Common myeloid progenitor, CD34-positive (primary cell): ENCODE results near the gene ATP2A1.

ENCODE experiments used
- CTCF ChIA-PET: fragments of 350-600 bp; sonication (Branson Sonifier 250); formaldehyde crosslinking; loops from one replicate; lab custom pipeline; 2021; ENCODE audit warnings: antibody characterized with exemption; lab: Charles Lee
- POLR2A ChIA-PET: fragments of 350-600 bp; sonication (Branson Sonifier 250); formaldehyde crosslinking; loops from one replicate; lab custom pipeline; 2021; ENCODE audit warnings: antibody characterized with exemption; lab: Charles Lee
- DNase-seq, 3 donors: peaks; one replicate each; pipeline versions ENCODE4 v3.0.0 to v3.0.0-alpha.2; 2013
- H3K27ac ChIP-seq, 2 experiments: 1 replicate in 1 of 2; 2 replicates in 1 of 2; pipeline ENCODE4 v1.7.0; 2013; ENCODE audit warnings: inconsistent platforms in 2 of 2, low read length in 2 of 2, mild to moderate bottlenecking in 2 of 2, low read depth in 1 of 2, moderate library complexity in 1 of 2; ENCODE audit not compliant: severe bottlenecking in 2 of 2, insufficient read depth in 1 of 2, poor library complexity in 1 of 2
- H3K27me3 ChIP-seq, 5 experiments: replicated peaks in 2 of 5; 1 replicate in 3 of 5; 2 replicates in 2 of 5; pipeline versions ENCODE4 v1.6.1 to v1.7.0; 2013; ENCODE audit warnings: low read length in 4 of 5, mild to moderate bottlenecking in 2 of 5, moderate library complexity in 2 of 5, inconsistent platforms in 1 of 5; ENCODE audit not compliant: insufficient read depth in 5 of 5, control insufficient read depth in 4 of 5
- H3K36me3 ChIP-seq, 4 experiments: 1 replicate in 2 of 4; 2 replicates in 2 of 4; pipeline versions ENCODE4 v1.6.1 to v1.7.0; 2013; ENCODE audit warnings: low read length in 3 of 4, control low read depth in 1 of 4, mild to moderate bottlenecking in 1 of 4; ENCODE audit not compliant: control insufficient read depth in 4 of 4, insufficient read depth in 4 of 4
- H3K4me1 ChIP-seq, 4 experiments: 1 replicate in 3 of 4; 2 replicates in 1 of 4; pipeline versions ENCODE4 v1.6.1 to v1.7.1; 2013; ENCODE audit warnings: low read length in 3 of 4, mild to moderate bottlenecking in 3 of 4, control low read depth in 1 of 4, inconsistent platforms in 1 of 4, moderate library complexity in 1 of 4; ENCODE audit not compliant: control insufficient read depth in 4 of 4, insufficient read depth in 4 of 4; ENCODE audit errors: control extremely low read depth in 1 of 4
- H3K4me3 ChIP-seq, 7 experiments: 1 replicate in 4 of 7; 2 replicates in 3 of 7; pipeline versions ENCODE4 v1.5.1 to v1.7.0; 2013; ENCODE audit warnings: mild to moderate bottlenecking in 7 of 7, low read length in 6 of 7, moderate library complexity in 6 of 7, inconsistent platforms in 2 of 7, low read depth in 2 of 7, control low read depth in 1 of 7; ENCODE audit not compliant: insufficient read depth in 4 of 7, control insufficient read depth in 1 of 7; ENCODE audit errors: extremely low read depth in 1 of 7
- H3K9me3 ChIP-seq, 5 experiments: 1 replicate in 4 of 5; 2 replicates in 1 of 5; pipeline versions ENCODE4 v1.6.1 to v1.7.1; 2013; ENCODE audit warnings: low read length in 4 of 5, mild to moderate bottlenecking in 2 of 5, inconsistent platforms in 1 of 5, low read depth in 1 of 5, moderate library complexity in 1 of 5; ENCODE audit not compliant: control insufficient read depth in 4 of 5, insufficient read depth in 2 of 5; ENCODE audit errors: control extremely low read depth in 1 of 5
- WGBS: methylation state at CpG from one replicate; pipeline ENCODE4 v1.1.5; 2013; ENCODE audit not compliant: insufficient coverage; 5-methylcytosine and 5-hydroxymethylcytosine counted together

ATP2A1 gene

GRCh38 chr16:28903344-28904042 lies 25.2 kb downstream of the ATP2A1 start:
- peak overlapping the region in 2 of 7 experiments; percentile 50 to 52 for H3K4me3 ChIP-seq
- no peaks in the 10 kb centered on the region for H3K27me3 ChIP-seq
- H3K9me3 ChIP-seq = no peaks in the 10 kb centered on the region
- peaks cover 2 to 26% (median 15%) of the 10 kb centered on the region in 4 experiments for H3K36me3 ChIP-seq
- POLR2A ChIA-PET = no interaction called here
- no peak overlapping the region for H3K27ac ChIP-seq
- peaks cover 0 to 17% (median 16%) of the 10 kb centered on the region in 4 experiments for H3K4me1 ChIP-seq
- DNase-seq = no peak
- CTCF ChIA-PET = interaction anchor here (1.0 kb wide), 1 partner anchor 9 kb away, joined by 3 read pairs; no protein-coding TSS in a partner anchor
- WGBS = 87% methylated on average over 22 of the region's 29 CpGs

GRCh38 chr16:28904363-28904762 lies 26.1 kb downstream of the ATP2A1 start:
- no peak overlapping the region for H3K4me3 ChIP-seq
- peaks cover 0 to 17% (median 16%) of the 10 kb centered on the region in 4 experiments for H3K4me1 ChIP-seq
- POLR2A ChIA-PET = no interaction called here
- 97% methylated on average over 12 of the region's 14 CpGs for WGBS
- no peaks in the 10 kb centered on the region for H3K27me3 ChIP-seq
- no peaks in the 10 kb centered on the region for H3K9me3 ChIP-seq
- CTCF ChIA-PET = no interaction called here
- no peak overlapping the region for H3K27ac ChIP-seq
- peaks cover 4 to 30% (median 18%) of the 10 kb centered on the region in 4 experiments for H3K36me3 ChIP-seq
- no peak for DNase-seq

- H3K27ac ChIP-seq = no peak overlapping the region
- no peaks in the 10 kb centered on the region for H3K9me3 ChIP-seq
- 98% methylated on average over 12 of the region's 16 CpGs for WGBS
- H3K4me1 ChIP-seq = peaks cover 0 to 17% (median 16%) of the 10 kb centered on the region in 4 experiments
- DNase-seq = no peak
- H3K4me3 ChIP-seq = no peak overlapping the region
- CTCF ChIA-PET = no interaction called here
- H3K27me3 ChIP-seq = no peaks in the 10 kb centered on the region
- POLR2A ChIA-PET = no interaction called here
- peaks cover 4 to 31% (median 18%) of the 10 kb centered on the region in 4 experiments for H3K36me3 ChIP-seq
Measured at GRCh38 chr16:28904828-28905227, 26.5 kb downstream of the ATP2A1 start.

GRCh38 chr16:28905229-28905754 lies 27.0 kb downstream of the ATP2A1 start:
- CTCF ChIA-PET = no interaction called here
- Histone ChIP-seq H3K4me3 (no peak overlapping the region), H3K36me3 (peaks cover 4 to 36% (median 21%) of the 10 kb centered on the region in 4 experiments), H3K27ac (no peak overlapping the region), H3K27me3 (no peaks in the 10 kb centered on the region), H3K4me1 (peaks cover 0 to 17% (median 16%) of the 10 kb centered on the region in 4 experiments), H3K9me3 (no peaks in the 10 kb centered on the region)
- POLR2A ChIA-PET = no interaction called here
- no peak for DNase-seq
- 100% methylated on average over 5 of the region's 9 CpGs for WGBS

GRCh38 chr16:28905800-28906372 lies 27.6 kb downstream of the ATP2A1 start:
- CTCF ChIA-PET = interaction anchor here (0.8 kb wide), 1 partner anchor 16 kb away, joined by 3 read pairs; no protein-coding TSS in a partner anchor
- no peak overlapping the region for H3K4me3 ChIP-seq
- POLR2A ChIA-PET = no interaction called here
- no peak for DNase-seq
- H3K9me3 ChIP-seq = no peaks in the 10 kb centered on the region
- no peak overlapping the region for H3K27ac ChIP-seq
- peaks cover 0 to 17% (median 16%) of the 10 kb centered on the region in 4 experiments for H3K4me1 ChIP-seq
- 95% methylated on average over 23 of the region's 24 CpGs for WGBS
- peaks cover 4 to 42% (median 25%) of the 10 kb centered on the region in 4 experiments for H3K36me3 ChIP-seq
- no peaks in the 10 kb centered on the region for H3K27me3 ChIP-seq

GRCh38 chr16:28910086-28911031 lies 32.1 kb downstream of the ATP2A1 start:
- Histone ChIP-seq H3K9me3 (no peaks in the 10 kb centered on the region), H3K4me3 (no peak overlapping the region), H3K27me3 (no peaks in the 10 kb centered on the region), H3K36me3 (peaks cover 6 to 59% (median 36%) of the 10 kb centered on the region in 4 experiments), H3K4me1 (no peaks in the 10 kb centered on the region), H3K27ac (no peak overlapping the region)
- 87% methylated on average over 16 of the region's 19 CpGs for WGBS
- no peak for DNase-seq
- ChIA-PET CTCF (interaction anchor here (2.7 kb wide), 1 partner anchor 34 kb away, joined by 13 read pairs; no protein-coding TSS in a partner anchor), POLR2A (no interaction called here)
